HUES48 (cell line): ENCODE measurements around the gene OR2B2.
"Not testable (repeated sequence)": the region's sequence is repeated elsewhere in the genome, so short reads cannot be mapped to it uniquely, and the experiment has no call there.

Source experiments
- H3K27ac ChIP-seq: one replicate; pipeline ENCODE4 v1.7.0; 2013; ENCODE audit warnings: low read depth, low read length, inconsistent platforms
- H3K27me3 ChIP-seq: 2 replicates; pipeline ENCODE4 v1.6.1; 2013; ENCODE audit warnings: mild to moderate bottlenecking, low read length; ENCODE audit not compliant: control insufficient read depth, insufficient read depth
- H3K36me3 ChIP-seq: 2 replicates; pipeline ENCODE4 v1.6.1; 2013; ENCODE audit warnings: low read length; ENCODE audit not compliant: control insufficient read depth, insufficient read depth
- H3K4me1 ChIP-seq: 2 replicates; pipeline ENCODE4 v1.6.1; 2013; ENCODE audit warnings: mild to moderate bottlenecking, low read length; ENCODE audit not compliant: control insufficient read depth, insufficient read depth
- H3K4me3 ChIP-seq: 2 replicates; pipeline ENCODE4 v1.5.1; 2013; ENCODE audit warnings: mild to moderate bottlenecking, low read depth, low read length
- H3K9ac ChIP-seq: 2 replicates; pipeline ENCODE4 v1.6.1; 2013; ENCODE audit warnings: mild to moderate bottlenecking, low read depth, low read length, moderate library complexity
- H3K9me3 ChIP-seq: 2 replicates; pipeline ENCODE4 v1.6.1; 2013; ENCODE audit warnings: low read length; ENCODE audit not compliant: control insufficient read depth, insufficient read depth

The OR2B2 gene

DNA sequence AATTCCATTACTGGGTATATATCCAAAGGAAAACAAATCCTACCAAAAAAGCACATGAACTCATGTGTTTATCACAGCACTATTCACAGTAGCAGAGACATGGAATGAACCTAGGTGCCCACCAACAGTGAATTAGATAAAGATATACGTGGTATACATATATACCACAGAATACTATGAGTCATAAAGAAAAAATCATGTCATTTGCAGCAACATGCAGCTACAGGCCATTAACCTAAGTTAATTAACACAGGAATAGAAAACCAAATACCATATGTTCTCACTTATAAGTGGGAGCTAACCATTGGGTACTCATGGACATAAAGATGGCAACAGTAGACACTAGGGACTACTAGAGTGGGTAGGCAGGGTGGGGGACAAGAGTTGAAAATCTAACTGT lies 4.2 kb downstream of the OR2B2 start:
- H3K9ac ChIP-seq = no peak overlapping the region
- no peak overlapping the region for H3K27ac ChIP-seq
- no peaks in the 10 kb centered on the region for H3K4me1 ChIP-seq
- no peaks in the 10 kb centered on the region for H3K27me3 ChIP-seq
- H3K36me3 ChIP-seq = no peaks in the 10 kb centered on the region
- H3K4me3 ChIP-seq = no peak overlapping the region
- no peaks in the 10 kb centered on the region for H3K9me3 ChIP-seq

DNA sequence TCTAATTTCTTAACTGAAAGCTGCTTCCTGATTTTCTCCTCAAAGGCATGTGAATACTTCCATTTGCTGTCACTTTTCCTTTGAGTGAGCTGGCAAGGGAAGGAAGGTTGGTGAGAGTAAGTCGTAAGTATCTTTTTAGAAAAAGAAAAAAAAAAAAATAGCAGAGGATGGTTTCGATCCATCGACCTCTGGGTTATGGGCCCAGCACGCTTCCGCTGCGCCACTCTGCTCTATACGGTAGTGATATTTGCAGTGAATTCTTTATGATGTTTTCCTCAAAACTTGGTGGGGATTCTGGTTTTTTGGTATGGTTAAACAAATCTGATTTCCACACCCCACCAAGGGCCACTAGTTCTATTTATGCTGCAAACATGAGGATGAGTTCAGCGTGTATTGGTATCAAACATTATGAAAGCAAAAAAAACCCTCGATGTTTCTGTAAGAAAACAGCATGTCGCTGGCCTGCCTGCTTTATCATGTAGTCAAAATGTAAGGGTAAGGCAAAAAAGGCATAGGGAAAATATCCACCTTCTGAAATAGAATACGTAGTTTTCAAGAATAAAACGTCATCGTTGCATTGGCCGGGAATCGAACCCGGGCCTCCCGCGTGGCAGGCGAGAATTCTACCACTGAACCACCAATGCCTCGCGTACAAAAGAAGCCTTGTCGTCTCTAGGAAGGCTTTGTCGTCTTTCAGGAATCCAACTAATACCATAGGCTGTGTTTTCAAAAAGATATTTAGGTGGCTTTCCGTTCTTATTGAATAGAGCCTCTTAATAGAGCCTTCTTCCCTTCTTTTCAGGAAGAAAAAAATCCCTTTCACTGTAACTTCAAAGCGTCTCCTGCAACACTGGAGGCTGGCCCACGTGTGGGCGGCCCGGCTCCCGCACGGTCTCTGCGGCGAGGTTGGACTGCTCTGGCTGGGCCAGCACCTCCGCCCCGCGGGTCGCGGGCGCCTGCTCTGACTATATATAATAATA lies 9.6 kb downstream of the OR2B2 start:
- H3K27me3 ChIP-seq = no peaks in the 10 kb centered on the region
- no peaks in the 10 kb centered on the region for H3K9me3 ChIP-seq
- H3K4me1 ChIP-seq = no peaks in the 10 kb centered on the region; the same call in 1 of the 2 replicates
- peak overlapping the region; percentile 69 for H3K27ac ChIP-seq
- peak overlapping the region; percentile 85 for H3K9ac ChIP-seq
- H3K4me3 ChIP-seq = peak overlapping the region; percentile 93
- no peaks in the 10 kb centered on the region for H3K36me3 ChIP-seq

GRCh38 chr6:27901801-27902200 lies 10.4 kb downstream of the OR2B2 start:
- peak overlapping the region; percentile 93; the same call in 1 of the 2 replicates for H3K4me3 ChIP-seq
- H3K27ac ChIP-seq = no peak overlapping the region
- no peaks in the 10 kb centered on the region for H3K27me3 ChIP-seq
- H3K4me1 ChIP-seq = no peaks in the 10 kb centered on the region; the same call in 1 of the 2 replicates
- H3K9ac ChIP-seq = no peak overlapping the region
- H3K9me3 ChIP-seq = no peaks in the 10 kb centered on the region
- H3K36me3 ChIP-seq = no peaks in the 10 kb centered on the region

GRCh38 chr6:27900197-27900596 lies 12.0 kb downstream of the OR2B2 start:
- not testable (repeated sequence) for H3K4me3 ChIP-seq, H3K27ac ChIP-seq, H3K27me3 ChIP-seq, H3K9ac ChIP-seq, H3K36me3 ChIP-seq, H3K4me1 ChIP-seq, H3K9me3 ChIP-seq

- Histone ChIP-seq H3K36me3 (no peaks in the 10 kb centered on the region), H3K9me3 (no peaks in the 10 kb centered on the region), H3K4me3 (no peak overlapping the region), H3K4me1 (no peaks in the 10 kb centered on the region; the same call in 1 of the 2 replicates), H3K9ac (no peak overlapping the region), H3K27ac (no peak overlapping the region), H3K27me3 (no peaks in the 10 kb centered on the region)
Measured at GRCh38 chr6:27899543-27899942, 12.7 kb downstream of the OR2B2 start.

GRCh38 chr6:27897580-27898206 lies 14.5 kb downstream of the OR2B2 start:
- Histone ChIP-seq H3K27ac (no peak overlapping the region), H3K9me3 (no peaks in the 10 kb centered on the region), H3K36me3 (no peaks in the 10 kb centered on the region), H3K4me3 (no peak overlapping the region), H3K9ac (no peak overlapping the region), H3K4me1 (no peaks in the 10 kb centered on the region; the same call in 1 of the 2 replicates), H3K27me3 (no peaks in the 10 kb centered on the region)

- Histone ChIP-seq H3K36me3 (no peaks in the 10 kb centered on the region), H3K27ac (peak overlapping the region; percentile 98), H3K9ac (0 out of 2 replicates have a peak overlapping the region, but pooled peaks have one; percentile 99)
Measured at GRCh38 chr6:27896398-27896796, 15.8 kb downstream of the OR2B2 start.

DNA sequence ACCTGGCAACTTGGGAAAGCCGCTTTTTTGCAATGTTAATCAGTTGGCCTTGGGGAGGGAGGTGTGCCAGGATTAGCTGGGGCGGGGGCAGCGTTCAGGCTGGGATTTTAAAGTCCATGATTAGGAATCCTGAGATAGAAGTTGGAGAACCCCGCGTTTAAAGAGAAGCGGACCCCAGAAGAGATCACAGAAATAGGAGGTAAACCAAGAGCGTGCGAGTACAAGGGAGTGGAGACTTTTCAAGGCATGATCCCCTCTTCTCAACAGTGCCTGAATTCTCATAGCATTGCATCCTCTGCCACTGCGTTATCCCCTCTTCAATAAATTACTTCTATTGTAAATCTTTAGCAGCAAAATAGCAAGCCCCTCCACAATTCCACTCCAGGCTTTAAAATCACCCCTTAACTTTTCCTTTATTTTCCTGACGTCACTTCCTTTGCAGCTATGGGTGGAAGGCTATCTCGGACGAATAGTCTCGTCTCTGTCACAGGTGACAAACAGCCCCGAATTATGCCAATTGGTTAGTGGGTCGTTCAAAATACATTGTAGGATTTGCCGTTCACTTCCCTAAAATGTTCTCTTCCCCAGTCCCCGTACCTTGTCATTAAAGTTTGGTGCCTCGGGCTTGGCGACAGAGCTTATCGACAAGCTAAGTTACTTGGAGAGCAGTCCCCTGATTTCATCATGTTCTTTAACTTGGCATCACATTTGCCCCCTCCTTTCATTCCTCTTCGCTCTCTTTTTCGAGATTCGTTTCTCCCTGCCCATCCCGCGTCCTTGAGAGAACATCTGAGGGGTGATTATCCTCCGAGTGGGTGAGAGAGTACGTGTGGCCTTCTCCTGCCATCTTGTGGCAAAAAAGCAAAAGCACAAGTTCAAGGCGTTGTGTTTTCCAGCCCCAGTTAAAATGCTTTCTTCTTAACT lies 17.1 kb downstream of the OR2B2 start:
- peak overlapping the region; percentile 85 for H3K4me3 ChIP-seq

More at GRCh38 chr6:27896398-27896796, 15.8 kb downstream of the OR2B2 start:
- H3K4me3 ChIP-seq = peak overlapping the region; percentile 85
- H3K4me1 ChIP-seq = no peaks in the 10 kb centered on the region; the same call in 1 of the 2 replicates
- no peaks in the 10 kb centered on the region for H3K27me3 ChIP-seq
- H3K9me3 ChIP-seq = no peaks in the 10 kb centered on the region

DNA sequence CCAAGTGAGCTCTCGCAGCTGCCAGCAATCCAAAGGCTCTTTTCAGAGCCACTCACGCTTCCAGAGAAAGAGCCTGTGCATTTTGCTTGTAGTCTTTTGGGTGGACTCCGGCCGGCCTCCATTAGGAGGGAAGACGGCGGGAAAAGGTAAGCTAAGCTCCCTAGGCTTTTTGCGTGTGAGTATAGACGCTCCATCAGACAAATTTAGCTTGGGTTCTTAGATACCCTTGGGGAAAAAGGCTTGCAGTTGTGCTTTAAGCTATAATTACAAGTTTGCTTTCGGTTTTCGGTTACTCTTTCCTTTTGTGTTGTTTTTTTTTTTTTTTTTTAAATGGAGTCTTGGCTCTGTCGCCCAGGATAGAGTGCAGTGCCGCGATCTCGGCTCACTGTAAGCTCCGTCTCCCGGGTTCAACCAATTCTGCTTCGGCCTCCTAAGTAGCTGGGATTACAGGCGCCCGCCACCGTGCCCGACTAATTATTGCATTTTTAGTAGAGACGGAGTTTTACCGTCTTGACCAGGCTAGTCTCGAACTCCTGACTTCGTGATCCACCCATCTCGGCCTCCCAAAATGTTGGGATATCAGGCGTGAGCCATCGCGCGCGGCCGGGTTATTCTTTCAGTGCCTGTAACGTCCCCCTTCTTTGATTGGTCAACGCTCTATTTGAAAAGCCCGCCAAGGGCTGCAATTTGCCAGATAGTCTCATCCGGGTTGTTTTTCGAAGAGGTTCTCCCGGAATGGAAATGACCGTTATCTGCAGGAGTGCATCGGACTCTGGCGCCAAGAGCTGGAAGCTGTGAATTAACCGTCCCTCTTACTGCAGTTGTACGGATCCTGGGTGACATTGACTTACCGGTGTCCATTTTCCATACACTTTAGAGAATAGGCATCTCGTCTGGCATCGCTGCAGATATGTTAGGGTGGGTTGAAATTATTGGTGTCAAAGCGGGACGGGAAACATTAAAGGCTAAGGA lies 18.1 kb downstream of the OR2B2 start:
- H3K27me3 ChIP-seq = no peaks in the 10 kb centered on the region
- H3K9me3 ChIP-seq = no peaks in the 10 kb centered on the region
- H3K4me3 ChIP-seq = peak overlapping the region; percentile 85
- H3K36me3 ChIP-seq = no peaks in the 10 kb centered on the region
- peaks cover 3% of the 10 kb centered on the region for H3K4me1 ChIP-seq
- H3K27ac ChIP-seq = peak overlapping the region; percentile 98
- peak overlapping the region; percentile 99 for H3K9ac ChIP-seq

More for the DNA sequence above, 17.1 kb downstream of the OR2B2 start:
- Histone ChIP-seq H3K27ac (peak overlapping the region; percentile 98), H3K4me1 (no peaks in the 10 kb centered on the region; the same call in 1 of the 2 replicates), H3K36me3 (no peaks in the 10 kb centered on the region), H3K27me3 (no peaks in the 10 kb centered on the region), H3K9me3 (no peaks in the 10 kb centered on the region), H3K9ac (peak overlapping the region; percentile 99)
